IPS-15b (cell line): ENCODE data around the gene MPLKIP.

Source experiments
- H3K27me3 ChIP-seq: one replicate; pipeline ENCODE4 v1.6.1; 2013; ENCODE audit warnings: low read length; ENCODE audit not compliant: control insufficient read depth, insufficient read depth
- H3K36me3 ChIP-seq: one replicate; pipeline ENCODE4 v1.6.1; 2013; ENCODE audit warnings: low read length; ENCODE audit not compliant: control insufficient read depth, insufficient read depth
- H3K4me1 ChIP-seq: one replicate; pipeline ENCODE4 v1.6.1; 2013; ENCODE audit warnings: mild to moderate bottlenecking, low read length; ENCODE audit not compliant: control insufficient read depth, insufficient read depth
- H3K4me3 ChIP-seq: one replicate; pipeline ENCODE4 v1.5.1; 2013; ENCODE audit warnings: low read depth, low read length
- H3K9ac ChIP-seq: one replicate; pipeline ENCODE4 v1.6.1; 2013; ENCODE audit warnings: low read depth, mild to moderate bottlenecking, low read length
- H3K9me3 ChIP-seq: one replicate; pipeline ENCODE4 v1.6.1; 2013; ENCODE audit warnings: mild to moderate bottlenecking, low read length; ENCODE audit not compliant: control insufficient read depth, insufficient read depth

Gene MPLKIP

DNA sequence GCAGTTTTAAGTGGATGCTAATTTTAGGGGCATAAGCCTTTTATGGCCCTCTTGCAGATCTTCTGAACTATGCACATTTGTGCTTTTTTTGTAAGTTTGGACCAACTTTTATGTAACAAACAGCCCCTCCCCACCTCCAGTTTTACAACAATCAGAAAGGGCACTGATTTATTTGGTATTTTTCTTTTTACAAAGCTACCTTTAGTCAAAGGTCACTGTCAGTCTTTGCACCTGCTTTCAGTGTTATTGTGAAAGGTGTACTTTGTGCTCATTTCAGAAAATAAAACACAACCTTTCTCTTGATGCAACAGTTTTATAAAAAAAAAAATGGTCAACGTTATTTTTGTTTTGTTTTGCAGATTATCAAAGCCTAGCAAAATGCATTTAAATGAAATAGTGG is 39.2 kb downstream of the MPLKIP start:
- Histone ChIP-seq H3K9me3 (no peaks in the 10 kb centered on the region), H3K9ac (no peak overlapping the region), H3K36me3 (peaks cover 11% of the 10 kb centered on the region), H3K27me3 (no peaks in the 10 kb centered on the region), H3K4me1 (peaks cover 14% of the 10 kb centered on the region), H3K4me3 (no peak overlapping the region)

GRCh38 chr7:40093631-40094350 is 40.6 kb downstream of the MPLKIP start:
- H3K9me3 ChIP-seq = no peaks in the 10 kb centered on the region
- peaks cover 14% of the 10 kb centered on the region for H3K4me1 ChIP-seq
- no peaks in the 10 kb centered on the region for H3K27me3 ChIP-seq
- no peak overlapping the region for H3K9ac ChIP-seq
- no peak overlapping the region for H3K4me3 ChIP-seq
- H3K36me3 ChIP-seq = peaks cover 13% of the 10 kb centered on the region

GRCh38 chr7:40092182-40092581 is 42.2 kb downstream of the MPLKIP start:
- peaks cover 14% of the 10 kb centered on the region for H3K4me1 ChIP-seq
- no peak overlapping the region for H3K9ac ChIP-seq
- no peaks in the 10 kb centered on the region for H3K9me3 ChIP-seq
- H3K4me3 ChIP-seq = no peak overlapping the region
- H3K36me3 ChIP-seq = peaks cover 17% of the 10 kb centered on the region
- H3K27me3 ChIP-seq = no peaks in the 10 kb centered on the region

DNA sequence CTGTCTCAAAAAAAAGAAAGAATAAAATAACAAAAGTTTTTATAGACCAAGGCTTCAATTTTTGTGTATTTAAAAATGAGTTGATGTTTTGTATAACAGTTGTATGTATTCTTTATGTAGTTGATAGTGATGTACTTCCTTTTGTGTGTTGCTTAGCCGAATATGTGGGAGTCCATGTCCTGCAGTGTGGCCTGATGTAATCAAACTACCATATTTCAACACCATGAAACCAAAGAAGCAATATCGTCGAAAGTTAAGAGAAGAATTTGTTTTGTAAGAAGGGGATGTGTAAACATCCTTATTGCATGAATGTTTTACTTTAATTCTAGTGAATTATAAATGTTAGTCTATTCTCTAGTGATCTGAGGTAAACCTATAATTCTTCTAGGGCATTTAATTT is 56.6 kb downstream of the MPLKIP start:
- no peak overlapping the region for H3K9ac ChIP-seq
- H3K27me3 ChIP-seq = no peaks in the 10 kb centered on the region
- H3K36me3 ChIP-seq = no peaks in the 10 kb centered on the region
- H3K9me3 ChIP-seq = no peaks in the 10 kb centered on the region
- H3K4me1 ChIP-seq = no peaks in the 10 kb centered on the region
- no peak overlapping the region for H3K4me3 ChIP-seq
